HepG2 (cell line): ENCODE results near the gene ENDOD1. TPM values are rescaled to one million over a fixed set of nuclear protein-coding genes. Genes with fewer than 3 reads are reported as not detected.

ENCODE experiments used
- ELF3 ChIP-seq: IDR thresholded peaks from 2 replicates; pipeline ENCODE4 v1.6.1; 2016; ENCODE audit warnings: missing genetic modification reagents, missing compliant biosample characterization
- FOSL1 ChIP-seq: sonication (generic); formaldehyde crosslinking; IDR thresholded peaks from 2 replicates; pipeline ENCODE4 v1.9.0; 2021; ENCODE audit warnings: missing genetic modification reagents, borderline replicate concordance
- GLI4 ChIP-seq: sonication (generic); formaldehyde crosslinking; IDR thresholded peaks from 2 replicates; pipeline ENCODE4 v1.5.1; 2020; ENCODE audit warnings: missing genetic modification reagents, mild to moderate bottlenecking, moderate library complexity, borderline replicate concordance
- PHF20 ChIP-seq: sonication (generic); formaldehyde crosslinking; IDR thresholded peaks from 2 replicates; pipeline ENCODE4 v1.5.0; 2020; ENCODE audit warnings: mild to moderate bottlenecking, missing genetic modification reagents
- SCMH1 ChIP-seq: sonication (generic); formaldehyde crosslinking; IDR thresholded peaks from 2 replicates; pipeline ENCODE4 v1.9.0; 2021; ENCODE audit warnings: missing genetic modification reagents, mild to moderate bottlenecking, borderline replicate concordance
- SP5 ChIP-seq: IDR thresholded peaks from 2 replicates; pipeline ENCODE4 v1.6.1; 2016; ENCODE audit warnings: low read depth, borderline replicate concordance
- ZNF296 ChIP-seq: sonication (generic); formaldehyde crosslinking; conservative IDR thresholded peaks from 2 replicates; pipeline ENCODE4 v1.5.0; 2020; ENCODE audit warnings: mild to moderate bottlenecking, missing genetic modification reagents
- ZNF34 ChIP-seq: sonication (generic); formaldehyde crosslinking; IDR thresholded peaks from 2 replicates; pipeline ENCODE4 v1.4.0; 2020; ENCODE audit warnings: mild to moderate bottlenecking, missing genetic modification reagents, borderline replicate concordance
- ZNF562 ChIP-seq: sonication (generic); formaldehyde crosslinking; IDR thresholded peaks from 2 replicates; pipeline ENCODE4 v1.8.0; 2022; ENCODE audit warnings: missing genetic modification reagents, borderline replicate concordance
- ZNF792 ChIP-seq: IDR thresholded peaks from 2 replicates; pipeline ENCODE4 v1.6.1; 2016
- polyA plus RNA-seq, 8 experiments: library from polyadenylated mRNA; depleted of rRNA in 3 of 8; stranded (reverse) in 7 of 8; unstranded in 1 of 8; fragments of >200 nt; fragmentation: Illumina TruSeq in 4 of 8; extraction: Trizol in 4 of 8; gene quantifications; 2 replicates each; pipeline versions ENCODE4 v1.2.1 to v1.2.3, GENCODE V29; 2011 to 2016; ENCODE audit warnings: low read depth in 4 of 8, missing spikeins in 1 of 8, mixed read lengths in 1 of 8; ENCODE audit not compliant: insufficient read depth in 1 of 8
- total RNA-seq, 5 experiments: library from RNA; depleted of rRNA; stranded (reverse); fragments of >200 nt; fragmentation: Illumina TruSeq; extraction: Trizol; gene quantifications; 2 replicates each; pipeline ENCODE4 v1.2.3, GENCODE V29; 2016; ENCODE audit warnings: low read depth in 1 of 5
- TF ChIP-seq, protein P1 (sequence below): sonication (generic); formaldehyde crosslinking; IDR thresholded peaks from 2 replicates; pipeline ENCODE4 v1.5.1; 2020; ENCODE audit warnings: missing genetic modification reagents, mild to moderate bottlenecking, borderline replicate concordance
- TF ChIP-seq, protein P2 (sequence below): sonication (generic); formaldehyde crosslinking; IDR thresholded peaks from 2 replicates; pipeline ENCODE4 v1.5.0; 2020; ENCODE audit warnings: mild to moderate bottlenecking, missing genetic modification reagents, borderline replicate concordance
- TF ChIP-seq, protein P3 (sequence below): IDR thresholded peaks from 2 replicates; pipeline ENCODE4 v1.6.1; 2016; ENCODE audit warnings: low read depth, control low read depth
- TF ChIP-seq, protein P4 (sequence below): IDR thresholded peaks from 2 replicates; pipeline ENCODE4 v1.6.1; 2016; ENCODE audit warnings: low read depth, missing genetic modification reagents, missing compliant biosample characterization
- TF ChIP-seq, protein P5 (sequence below): sonication (generic); formaldehyde crosslinking; IDR thresholded peaks from 2 replicates; pipeline ENCODE4 v1.4.0; 2020; ENCODE audit warnings: mild to moderate bottlenecking, missing genetic modification reagents, borderline replicate concordance

ENDOD1 gene
- total and polyA plus RNA-seq, 2 of the 13 experiments (the other 11 are each of a cell fraction or from before 2014, with no cell fraction given): 2.0 to 6.8 TPM

DNA sequence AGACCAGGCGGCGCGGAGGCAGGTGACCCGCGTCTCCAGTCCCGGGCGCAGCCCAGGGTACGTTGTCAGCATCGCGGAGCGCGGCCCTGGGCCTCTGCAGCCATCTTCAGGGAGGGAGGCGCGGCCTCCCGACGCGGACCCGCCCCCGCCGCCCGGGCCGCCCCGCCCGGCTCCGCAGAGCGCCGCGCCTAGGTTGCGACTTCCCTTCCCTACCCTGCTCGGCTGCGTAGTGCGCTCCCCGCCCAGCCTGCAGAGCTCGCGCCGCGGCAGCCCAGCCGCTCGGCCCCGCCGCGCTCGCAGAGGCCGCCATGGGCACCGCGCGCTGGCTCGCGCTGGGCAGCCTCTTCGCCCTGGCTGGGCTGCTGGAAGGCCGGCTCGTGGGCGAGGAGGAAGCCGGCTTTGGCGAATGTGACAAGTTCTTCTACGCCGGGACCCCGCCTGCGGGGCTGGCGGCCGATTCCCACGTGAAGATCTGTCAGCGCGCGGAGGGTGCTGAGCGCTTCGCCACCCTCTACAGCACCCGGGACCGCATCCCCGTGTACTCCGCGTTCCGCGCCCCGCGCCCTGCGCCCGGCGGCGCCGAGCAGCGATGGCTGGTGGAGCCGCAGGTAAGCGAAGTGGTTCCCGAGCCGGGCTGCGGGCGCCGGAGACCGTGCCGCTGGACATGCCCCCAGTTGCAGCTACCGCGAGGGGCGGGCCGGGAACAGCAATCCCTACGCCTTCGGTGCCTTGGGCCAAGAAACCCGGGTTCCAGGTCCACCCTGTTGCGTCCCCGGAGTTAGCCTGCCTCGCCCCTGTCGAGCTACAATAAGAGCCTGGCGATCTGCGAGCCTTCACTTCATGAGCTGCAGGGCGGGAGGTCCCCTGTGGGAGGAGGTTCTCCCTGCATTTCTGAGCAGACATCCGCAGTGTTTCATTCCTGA is at the start of gene ENDOD1 (continued):
- TF ChIP-seq, protein P1, sequence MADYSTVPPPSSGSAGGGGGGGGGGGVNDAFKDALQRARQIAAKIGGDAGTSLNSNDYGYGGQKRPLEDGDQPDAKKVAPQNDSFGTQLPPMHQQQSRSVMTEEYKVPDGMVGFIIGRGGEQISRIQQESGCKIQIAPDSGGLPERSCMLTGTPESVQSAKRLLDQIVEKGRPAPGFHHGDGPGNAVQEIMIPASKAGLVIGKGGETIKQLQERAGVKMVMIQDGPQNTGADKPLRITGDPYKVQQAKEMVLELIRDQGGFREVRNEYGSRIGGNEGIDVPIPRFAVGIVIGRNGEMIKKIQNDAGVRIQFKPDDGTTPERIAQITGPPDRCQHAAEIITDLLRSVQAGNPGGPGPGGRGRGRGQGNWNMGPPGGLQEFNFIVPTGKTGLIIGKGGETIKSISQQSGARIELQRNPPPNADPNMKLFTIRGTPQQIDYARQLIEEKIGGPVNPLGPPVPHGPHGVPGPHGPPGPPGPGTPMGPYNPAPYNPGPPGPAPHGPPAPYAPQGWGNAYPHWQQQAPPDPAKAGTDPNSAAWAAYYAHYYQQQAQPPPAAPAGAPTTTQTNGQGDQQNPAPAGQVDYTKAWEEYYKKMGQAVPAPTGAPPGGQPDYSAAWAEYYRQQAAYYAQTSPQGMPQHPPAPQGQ (CRISPR knock-in tag): no peak
- TF ChIP-seq ZNF792 (CRISPR knock-in tag) (no peak), ZNF296 (CRISPR knock-in tag) (no peak), ZNF34 (CRISPR knock-in tag) (no peak; the same call in 1 of the 2 replicates), GLI4 (no peak), FOSL1 (CRISPR knock-in tag) (no peak), SCMH1 (no peak), PHF20 (CRISPR knock-in tag) (no peak), ZNF562 (no peak), ELF3 (CRISPR knock-in tag) (no peak), SP5 (CRISPR knock-in tag) (no peak)
- TF ChIP-seq, protein P2, sequence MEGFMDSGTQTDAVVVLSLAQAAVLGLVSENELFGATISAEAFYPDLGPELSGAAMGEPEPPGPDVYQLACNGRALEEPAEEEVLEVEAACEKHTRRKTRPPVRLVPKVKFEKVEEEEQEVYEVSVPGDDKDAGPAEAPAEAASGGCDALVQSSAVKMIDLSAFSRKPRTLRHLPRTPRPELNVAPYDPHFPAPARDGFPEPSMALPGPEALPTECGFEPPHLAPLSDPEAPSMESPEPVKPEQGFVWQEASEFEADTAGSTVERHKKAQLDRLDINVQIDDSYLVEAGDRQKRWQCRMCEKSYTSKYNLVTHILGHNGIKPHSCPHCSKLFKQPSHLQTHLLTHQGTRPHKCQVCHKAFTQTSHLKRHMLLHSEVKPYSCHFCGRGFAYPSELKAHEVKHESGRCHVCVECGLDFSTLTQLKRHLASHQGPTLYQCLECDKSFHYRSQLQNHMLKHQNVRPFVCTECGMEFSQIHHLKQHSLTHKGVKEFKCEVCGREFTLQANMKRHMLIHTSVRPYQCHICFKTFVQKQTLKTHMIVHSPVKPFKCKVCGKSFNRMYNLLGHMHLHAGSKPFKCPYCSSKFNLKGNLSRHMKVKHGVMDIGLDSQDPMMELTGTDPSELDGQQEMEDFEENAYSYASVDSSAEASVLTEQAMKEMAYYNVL: no peak
- TF ChIP-seq, protein P3, sequence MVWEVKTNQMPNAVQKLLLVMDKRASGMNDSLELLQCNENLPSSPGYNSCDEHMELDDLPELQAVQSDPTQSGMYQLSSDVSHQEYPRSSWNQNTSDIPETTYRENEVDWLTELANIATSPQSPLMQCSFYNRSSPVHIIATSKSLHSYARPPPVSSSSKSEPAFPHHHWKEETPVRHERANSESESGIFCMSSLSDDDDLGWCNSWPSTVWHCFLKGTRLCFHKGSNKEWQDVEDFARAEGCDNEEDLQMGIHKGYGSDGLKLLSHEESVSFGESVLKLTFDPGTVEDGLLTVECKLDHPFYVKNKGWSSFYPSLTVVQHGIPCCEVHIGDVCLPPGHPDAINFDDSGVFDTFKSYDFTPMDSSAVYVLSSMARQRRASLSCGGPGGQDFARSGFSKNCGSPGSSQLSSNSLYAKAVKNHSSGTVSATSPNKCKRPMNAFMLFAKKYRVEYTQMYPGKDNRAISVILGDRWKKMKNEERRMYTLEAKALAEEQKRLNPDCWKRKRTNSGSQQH (CRISPR knock-in tag): no peak
- TF ChIP-seq, protein P4, sequence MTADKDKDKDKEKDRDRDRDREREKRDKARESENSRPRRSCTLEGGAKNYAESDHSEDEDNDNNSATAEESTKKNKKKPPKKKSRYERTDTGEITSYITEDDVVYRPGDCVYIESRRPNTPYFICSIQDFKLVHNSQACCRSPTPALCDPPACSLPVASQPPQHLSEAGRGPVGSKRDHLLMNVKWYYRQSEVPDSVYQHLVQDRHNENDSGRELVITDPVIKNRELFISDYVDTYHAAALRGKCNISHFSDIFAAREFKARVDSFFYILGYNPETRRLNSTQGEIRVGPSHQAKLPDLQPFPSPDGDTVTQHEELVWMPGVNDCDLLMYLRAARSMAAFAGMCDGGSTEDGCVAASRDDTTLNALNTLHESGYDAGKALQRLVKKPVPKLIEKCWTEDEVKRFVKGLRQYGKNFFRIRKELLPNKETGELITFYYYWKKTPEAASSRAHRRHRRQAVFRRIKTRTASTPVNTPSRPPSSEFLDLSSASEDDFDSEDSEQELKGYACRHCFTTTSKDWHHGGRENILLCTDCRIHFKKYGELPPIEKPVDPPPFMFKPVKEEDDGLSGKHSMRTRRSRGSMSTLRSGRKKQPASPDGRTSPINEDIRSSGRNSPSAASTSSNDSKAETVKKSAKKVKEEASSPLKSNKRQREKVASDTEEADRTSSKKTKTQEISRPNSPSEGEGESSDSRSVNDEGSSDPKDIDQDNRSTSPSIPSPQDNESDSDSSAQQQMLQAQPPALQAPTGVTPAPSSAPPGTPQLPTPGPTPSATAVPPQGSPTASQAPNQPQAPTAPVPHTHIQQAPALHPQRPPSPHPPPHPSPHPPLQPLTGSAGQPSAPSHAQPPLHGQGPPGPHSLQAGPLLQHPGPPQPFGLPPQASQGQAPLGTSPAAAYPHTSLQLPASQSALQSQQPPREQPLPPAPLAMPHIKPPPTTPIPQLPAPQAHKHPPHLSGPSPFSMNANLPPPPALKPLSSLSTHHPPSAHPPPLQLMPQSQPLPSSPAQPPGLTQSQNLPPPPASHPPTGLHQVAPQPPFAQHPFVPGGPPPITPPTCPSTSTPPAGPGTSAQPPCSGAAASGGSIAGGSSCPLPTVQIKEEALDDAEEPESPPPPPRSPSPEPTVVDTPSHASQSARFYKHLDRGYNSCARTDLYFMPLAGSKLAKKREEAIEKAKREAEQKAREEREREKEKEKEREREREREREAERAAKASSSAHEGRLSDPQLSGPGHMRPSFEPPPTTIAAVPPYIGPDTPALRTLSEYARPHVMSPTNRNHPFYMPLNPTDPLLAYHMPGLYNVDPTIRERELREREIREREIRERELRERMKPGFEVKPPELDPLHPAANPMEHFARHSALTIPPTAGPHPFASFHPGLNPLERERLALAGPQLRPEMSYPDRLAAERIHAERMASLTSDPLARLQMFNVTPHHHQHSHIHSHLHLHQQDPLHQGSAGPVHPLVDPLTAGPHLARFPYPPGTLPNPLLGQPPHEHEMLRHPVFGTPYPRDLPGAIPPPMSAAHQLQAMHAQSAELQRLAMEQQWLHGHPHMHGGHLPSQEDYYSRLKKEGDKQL (CRISPR knock-in tag): no peak
- TF ChIP-seq, protein P5, sequence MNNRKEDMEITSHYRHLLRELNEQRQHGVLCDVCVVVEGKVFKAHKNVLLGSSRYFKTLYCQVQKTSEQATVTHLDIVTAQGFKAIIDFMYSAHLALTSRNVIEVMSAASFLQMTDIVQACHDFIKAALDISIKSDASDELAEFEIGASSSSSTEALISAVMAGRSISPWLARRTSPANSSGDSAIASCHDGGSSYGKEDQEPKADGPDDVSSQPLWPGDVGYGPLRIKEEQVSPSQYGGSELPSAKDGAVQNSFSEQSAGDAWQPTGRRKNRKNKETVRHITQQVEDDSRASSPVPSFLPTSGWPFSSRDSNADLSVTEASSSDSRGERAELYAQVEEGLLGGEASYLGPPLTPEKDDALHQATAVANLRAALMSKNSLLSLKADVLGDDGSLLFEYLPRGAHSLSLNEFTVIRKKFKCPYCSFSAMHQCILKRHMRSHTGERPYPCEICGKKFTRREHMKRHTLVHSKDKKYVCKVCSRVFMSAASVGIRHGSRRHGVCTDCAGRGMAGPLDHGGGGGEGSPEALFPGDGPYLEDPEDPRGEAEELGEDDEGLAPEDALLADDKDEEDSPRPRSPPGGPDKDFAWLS (CRISPR knock-in tag): no peak
